Thyroid gland (tissue), 4 donors: ENCODE data around the gene C5orf58. TPM values are rescaled to one million over a fixed set of nuclear protein-coding genes. Genes with fewer than 3 reads are reported as not detected.
"Not testable (repeated sequence)": the region's sequence is repeated elsewhere in the genome, so short reads cannot be mapped to it uniquely, and the experiment has no call there.

Source experiments
- DNase-seq, 2 donors: peaks; one replicate each; pipeline ENCODE4 v3.0.0-alpha.2; 2019
- H3K27ac ChIP-seq, 3 donors: fragments of 200-600 bp; sonication (generic); 1 replicate in 2 of 3; 2 replicates in 1 of 3; pipeline ENCODE4 v1.5.1; 2016 to 2019; ENCODE audit warnings: mild to moderate bottlenecking in 1 of 3, moderate library complexity in 1 of 3
- H3K27me3 ChIP-seq: fragments of 200-600 bp; sonication (generic); one replicate; pipeline ENCODE4 v1.5.1; 2019
- H3K36me3 ChIP-seq, 2 donors: fragments of 200-600 bp; sonication (generic); one replicate each; pipeline ENCODE4 v1.5.1; 2016 to 2019
- H3K4me1 ChIP-seq, 2 donors: fragments of 200-600 bp; sonication (generic); one replicate each; pipeline ENCODE4 v1.5.1; 2017 to 2019
- H3K4me3 ChIP-seq, 3 donors: fragments of 200-600 bp; sonication (generic); replicated peaks in 1 of 3; 1 replicate in 2 of 3; 2 replicates in 1 of 3; pipeline ENCODE4 v1.5.1; 2016; ENCODE audit warnings: mild to moderate bottlenecking in 1 of 3
- H3K9me3 ChIP-seq: fragments of 200-600 bp; sonication (generic); one replicate; pipeline ENCODE4 v1.5.1; 2017
- CTCF ChIP-seq, 6 experiments: fragments of 200-600 bp in 3 of 6; fragments of 450-650 bp in 3 of 6; sonication (generic) in 3 of 6; IDR thresholded peaks; one replicate each; pipeline ENCODE4 v1.5.1; 2016 to 2019; ENCODE audit warnings: antibody characterized with exemption in 6 of 6, mild to moderate bottlenecking in 2 of 6, inconsistent platforms in 1 of 6, moderate library complexity in 1 of 6
- POLR2A ChIP-seq, 2 donors: fragments of 450-650 bp; IDR thresholded peaks; one replicate each; pipeline ENCODE4 v1.6.1; 2017; ENCODE audit warnings: antibody characterized with exemption in 2 of 2, mild to moderate bottlenecking in 2 of 2, moderate library complexity in 1 of 2
- WGBS, 2 donors: methylation state at CpG; one replicate each; pipeline ENCODE4 v1.1.5; 2017; 5-methylcytosine and 5-hydroxymethylcytosine counted together
- intact Hi-C: fragments of 100-400 bp; cut with DNase I; formaldehyde crosslinking; loops from one replicate; pipeline ENCODE4 v1.15.1; 2023
- total RNA-seq, 4 donors: library from RNA; depleted of rRNA; stranded (reverse); fragments of >200 nt; gene quantifications; one replicate each; pipeline ENCODE4 v1.2.3, GENCODE V29; 2016

Gene C5orf58
- total RNA-seq, 4 donors from 2014 or later, result not detected

- Histone ChIP-seq H3K27ac (no peak overlapping the region), H3K4me1 (no peaks in the 10 kb centered on the region), H3K27me3 (no peaks in the 10 kb centered on the region), H3K9me3 (no peaks in the 10 kb centered on the region), H3K4me3 (no peak overlapping the region), H3K36me3 (no peaks in the 10 kb centered on the region)
- no peak for TF ChIP-seq CTCF (IDR thresholded peaks at IDR 0.05)
- no peak for TF ChIP-seq POLR2A (IDR thresholded peaks at IDR 0.05)
- intact Hi-C loops, result no loop called here
- 45 to 47% methylated on average over 1 of the region's 1 CpG for WGBS, 2 donors
- DNase-seq, result no peak
Measured at GRCh38 chr5:170238456-170239196, 5.8 kb downstream of the C5orf58 start.

- intact Hi-C loops, H3K9me3 ChIP-seq, DNase-seq, H3K4me1 ChIP-seq, H3K4me3 ChIP-seq, H3K36me3 ChIP-seq, H3K27ac ChIP-seq, H3K27me3 ChIP-seq: not testable (repeated sequence)
- WGBS, 2 donors, result 96 to 98% methylated on average over 18 to 23 of the region's 23 CpGs
Measured at GRCh38 chr5:170245436-170245835, 12.7 kb downstream of the C5orf58 start.

GRCh38 chr5:170246126-170246870 lies 13.5 kb downstream of the C5orf58 start:
- Histone ChIP-seq H3K4me1 (no peaks in the 10 kb centered on the region), H3K27me3 (no peaks in the 10 kb centered on the region), H3K27ac (no peak overlapping the region), H3K4me3 (no peak overlapping the region), H3K9me3 (no peaks in the 10 kb centered on the region), H3K36me3 (no peaks in the 10 kb centered on the region)
- TF ChIP-seq CTCF (IDR thresholded peaks at IDR 0.05) (no peak), POLR2A (IDR thresholded peaks at IDR 0.05) (no peak)
- intact Hi-C loops, result no loop called here
- WGBS, 2 donors, result 83 to 87% methylated on average over 4 of the region's 4 CpGs
- DNase-seq, result no peak

- no peaks in the 10 kb centered on the region for H3K4me1 ChIP-seq
- WGBS, 2 donors, result 60 to 63% methylated on average over 2 of the region's 2 CpGs
- no peaks in the 10 kb centered on the region for H3K27me3 ChIP-seq
- no peak for TF ChIP-seq CTCF (IDR thresholded peaks at IDR 0.05)
- TF ChIP-seq POLR2A (IDR thresholded peaks at IDR 0.05), result no peak
- no peak overlapping the region for H3K27ac ChIP-seq
- no peaks in the 10 kb centered on the region for H3K9me3 ChIP-seq
- no peaks in the 10 kb centered on the region for H3K36me3 ChIP-seq
- intact Hi-C loops, result no loop called here
- DNase-seq, result no peak
- H3K4me3 ChIP-seq, result no peak overlapping the region
Measured at GRCh38 chr5:170247363-170247762, 14.6 kb downstream of the C5orf58 start.

- no peaks in the 10 kb centered on the region for H3K36me3 ChIP-seq
- WGBS, 2 donors, result 86 to 92% methylated on average over 6 of the region's 6 CpGs
- no peak overlapping the region for H3K4me3 ChIP-seq
- TF ChIP-seq CTCF (IDR thresholded peaks at IDR 0.05), result no peak
- TF ChIP-seq POLR2A (IDR thresholded peaks at IDR 0.05), result no peak
- no peaks in the 10 kb centered on the region for H3K27me3 ChIP-seq
- no peak overlapping the region for H3K27ac ChIP-seq
- intact Hi-C loops, result no loop called here
- DNase-seq, result no peak
- H3K9me3 ChIP-seq, result no peaks in the 10 kb centered on the region
- no peaks in the 10 kb centered on the region for H3K4me1 ChIP-seq
Measured at GRCh38 chr5:170248172-170248930, 15.6 kb downstream of the C5orf58 start.

- WGBS, 2 donors, result 97 to 99% methylated on average over 4 of the region's 4 CpGs
- H3K27ac ChIP-seq, intact Hi-C loops, H3K36me3 ChIP-seq, DNase-seq, H3K27me3 ChIP-seq, H3K4me3 ChIP-seq, H3K4me1 ChIP-seq, H3K9me3 ChIP-seq: not testable (repeated sequence)
Measured at GRCh38 chr5:170248931-170249227, 16.1 kb downstream of the C5orf58 start.
